Uterus (tissue), 2 donors: ENCODE measurements around the gene ATP8B3.

ENCODE experiments used
- CTCF ChIP-seq, 4 experiments: fragments of 200-600 bp in 2 of 4; fragments of 450-650 bp in 2 of 4; sonication (generic) in 2 of 4; IDR thresholded peaks; one replicate each; pipeline ENCODE4 v1.5.1; 2016 to 2019; ENCODE audit warnings: antibody characterized with exemption in 4 of 4, mild to moderate bottlenecking in 2 of 4, moderate library complexity in 1 of 4
- POLR2A ChIP-seq, 2 donors: fragments of 450-650 bp; IDR thresholded peaks; one replicate each; pipeline ENCODE4 v1.6.1; 2016; ENCODE audit warnings: antibody characterized with exemption in 2 of 2, mild to moderate bottlenecking in 1 of 2, moderate library complexity in 1 of 2

GRCh38 chr19:1774989-1775772 lies 36.9 kb downstream of the ATP8B3 start:
- TF ChIP-seq CTCF (IDR thresholded peaks at IDR 0.05) (peak in 1 of 4 experiments; percentile 12), POLR2A (IDR thresholded peaks at IDR 0.05) (no peak)
